Esophagus squamous epithelium (tissue), 5 donors: ENCODE measurements around the gene BNC2. TPM values are rescaled to one million over a fixed set of nuclear protein-coding genes. Genes with fewer than 3 reads are reported as not detected.

Source experiments
- DNase-seq: peaks from one replicate; lab custom pipeline; 2025; lab: John Stamatoyannopoulos, UW
- H3K27ac ChIP-seq, 4 donors: fragments of 200-600 bp; sonication (generic); one replicate each; pipeline ENCODE4 v1.5.1; 2016 to 2019; ENCODE audit warnings: mild to moderate bottlenecking in 1 of 4
- H3K27me3 ChIP-seq, 4 donors: fragments of 200-600 bp; sonication (generic); 1 replicate in 3 of 4; 2 replicates in 1 of 4; pipeline versions ENCODE4 v1.5.1 to v1.6.0; 2017 to 2021; ENCODE audit warnings: antibody characterized with exemption in 1 of 4
- H3K36me3 ChIP-seq, 3 donors: fragments of 200-600 bp; sonication (generic); one replicate each; pipeline ENCODE4 v1.5.1; 2016 to 2019
- H3K4me1 ChIP-seq, 3 donors: fragments of 200-600 bp; sonication (generic); one replicate each; pipeline ENCODE4 v1.5.1; 2017 to 2019
- H3K4me3 ChIP-seq, 4 donors: fragments of 200-600 bp; sonication (generic); 1 replicate in 3 of 4; 2 replicates in 1 of 4; pipeline ENCODE4 v1.5.1; 2016 to 2019; ENCODE audit warnings: mild to moderate bottlenecking in 2 of 4, moderate library complexity in 1 of 4
- H3K9me3 ChIP-seq, 3 donors: fragments of 200-600 bp; sonication (generic); one replicate each; pipeline ENCODE4 v1.5.1; 2016 to 2019
- POLR2A ChIP-seq, 4 donors: fragments of 450-650 bp; IDR thresholded peaks; one replicate each; pipeline ENCODE4 v1.6.1; 2017; ENCODE audit warnings: antibody characterized with exemption in 4 of 4, mild to moderate bottlenecking in 4 of 4, moderate library complexity in 3 of 4
- WGBS, 2 donors: methylation state at CpG; one replicate each; pipeline ENCODE4 v1.1.5; 2018; 5-methylcytosine and 5-hydroxymethylcytosine counted together
- intact Hi-C: fragments of 100-400 bp; cut with DNase I; formaldehyde crosslinking; loops from one replicate; pipeline ENCODE4 v1.15.0; 2022
- total RNA-seq, 4 donors: library from RNA; depleted of rRNA; stranded (reverse); fragments of >200 nt; gene quantifications; one replicate each; pipeline ENCODE4 v1.1.0, GENCODE V29; 2016
- TF ChIP-seq, protein P1 (sequence below), 6 experiments: fragments of 450-650 bp in 4 of 6; fragments of 200-600 bp in 2 of 6; sonication (generic) in 2 of 6; IDR thresholded peaks; one replicate each; pipeline ENCODE4 v1.5.1; 2016 to 2019; ENCODE audit warnings: antibody characterized with exemption in 6 of 6, mild to moderate bottlenecking in 4 of 6, moderate library complexity in 4 of 6
- donor health status: DM: yes; HTN: yes; CAD: no.

Gene BNC2
- total RNA-seq, 4 donors from 2014 or later: 3.6 to 41.8 (median 8.5) TPM

DNA sequence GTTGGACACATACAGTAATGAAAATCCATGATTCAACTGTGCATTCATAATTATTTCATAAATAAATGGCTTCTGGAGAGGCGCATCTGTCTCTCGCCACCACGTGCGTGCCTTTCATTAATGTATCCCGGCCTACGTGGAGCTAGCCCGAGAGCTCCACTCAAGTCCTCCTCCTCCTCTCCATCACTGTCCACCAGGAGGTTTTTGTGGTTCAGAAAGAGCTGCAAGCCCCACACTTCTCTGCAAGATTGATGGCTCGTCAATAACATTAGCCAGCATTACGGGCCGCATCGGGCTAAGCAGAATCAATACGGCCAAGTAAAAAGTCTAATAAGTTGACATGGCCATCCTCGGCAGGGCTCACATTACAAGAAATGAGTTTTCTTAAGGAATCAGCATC, 499.8 kb downstream of the BNC2 start:
- Histone ChIP-seq H3K9me3 (no peaks in the 10 kb centered on the region), H3K4me3 (no peak overlapping the region), H3K36me3 (no peaks in the 10 kb centered on the region), H3K27ac (no peak overlapping the region), H3K4me1 (no peaks in the 10 kb centered on the region), H3K27me3 (peaks cover 0 to 58% (median 0%) of the 10 kb centered on the region in 4 donors)
- 94 to 99% methylated on average over 13 of the region's 13 CpGs for WGBS, 2 donors
- TF ChIP-seq, protein P1, sequence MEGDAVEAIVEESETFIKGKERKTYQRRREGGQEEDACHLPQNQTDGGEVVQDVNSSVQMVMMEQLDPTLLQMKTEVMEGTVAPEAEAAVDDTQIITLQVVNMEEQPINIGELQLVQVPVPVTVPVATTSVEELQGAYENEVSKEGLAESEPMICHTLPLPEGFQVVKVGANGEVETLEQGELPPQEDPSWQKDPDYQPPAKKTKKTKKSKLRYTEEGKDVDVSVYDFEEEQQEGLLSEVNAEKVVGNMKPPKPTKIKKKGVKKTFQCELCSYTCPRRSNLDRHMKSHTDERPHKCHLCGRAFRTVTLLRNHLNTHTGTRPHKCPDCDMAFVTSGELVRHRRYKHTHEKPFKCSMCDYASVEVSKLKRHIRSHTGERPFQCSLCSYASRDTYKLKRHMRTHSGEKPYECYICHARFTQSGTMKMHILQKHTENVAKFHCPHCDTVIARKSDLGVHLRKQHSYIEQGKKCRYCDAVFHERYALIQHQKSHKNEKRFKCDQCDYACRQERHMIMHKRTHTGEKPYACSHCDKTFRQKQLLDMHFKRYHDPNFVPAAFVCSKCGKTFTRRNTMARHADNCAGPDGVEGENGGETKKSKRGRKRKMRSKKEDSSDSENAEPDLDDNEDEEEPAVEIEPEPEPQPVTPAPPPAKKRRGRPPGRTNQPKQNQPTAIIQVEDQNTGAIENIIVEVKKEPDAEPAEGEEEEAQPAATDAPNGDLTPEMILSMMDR (IDR thresholded peaks at IDR 0.05): no peak
- no peak for TF ChIP-seq POLR2A (IDR thresholded peaks at IDR 0.05)
- intact Hi-C loops: no loop called here
- DNase-seq: no peak

DNA sequence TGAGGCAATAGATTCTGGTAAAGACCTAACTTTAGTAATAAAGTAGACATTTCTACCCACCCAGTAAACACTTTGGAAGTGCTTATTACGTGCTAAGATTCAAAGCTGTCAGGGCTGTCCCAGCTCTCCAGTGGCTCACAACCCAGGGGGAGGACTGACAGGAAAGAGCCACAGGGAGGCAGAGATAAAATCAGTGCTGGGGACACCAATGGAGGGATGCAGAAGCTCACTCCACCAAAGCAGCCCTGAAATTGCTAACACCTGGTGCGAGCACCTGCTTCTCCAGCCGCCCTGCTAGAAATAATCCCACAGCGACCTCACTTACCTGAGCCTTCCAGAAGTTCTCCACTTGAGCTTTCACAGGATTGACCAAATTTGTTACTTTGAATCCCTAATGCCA, 501.0 kb downstream of the BNC2 start:
- 82 to 91% methylated on average over 4 of the region's 4 CpGs for WGBS, 2 donors
- H3K9me3 ChIP-seq: no peaks in the 10 kb centered on the region
- no peak overlapping the region for H3K4me3 ChIP-seq
- no peak for DNase-seq
- no peaks in the 10 kb centered on the region for H3K36me3 ChIP-seq
- TF ChIP-seq, protein P1 (IDR thresholded peaks at IDR 0.05): no peak
- TF ChIP-seq POLR2A (IDR thresholded peaks at IDR 0.05): no peak
- peaks cover 0 to 69% (median 0%) of the 10 kb centered on the region in 4 donors for H3K27me3 ChIP-seq
- intact Hi-C loops: no loop called here
- H3K27ac ChIP-seq: no peak overlapping the region
- no peaks in the 10 kb centered on the region for H3K4me1 ChIP-seq

DNA sequence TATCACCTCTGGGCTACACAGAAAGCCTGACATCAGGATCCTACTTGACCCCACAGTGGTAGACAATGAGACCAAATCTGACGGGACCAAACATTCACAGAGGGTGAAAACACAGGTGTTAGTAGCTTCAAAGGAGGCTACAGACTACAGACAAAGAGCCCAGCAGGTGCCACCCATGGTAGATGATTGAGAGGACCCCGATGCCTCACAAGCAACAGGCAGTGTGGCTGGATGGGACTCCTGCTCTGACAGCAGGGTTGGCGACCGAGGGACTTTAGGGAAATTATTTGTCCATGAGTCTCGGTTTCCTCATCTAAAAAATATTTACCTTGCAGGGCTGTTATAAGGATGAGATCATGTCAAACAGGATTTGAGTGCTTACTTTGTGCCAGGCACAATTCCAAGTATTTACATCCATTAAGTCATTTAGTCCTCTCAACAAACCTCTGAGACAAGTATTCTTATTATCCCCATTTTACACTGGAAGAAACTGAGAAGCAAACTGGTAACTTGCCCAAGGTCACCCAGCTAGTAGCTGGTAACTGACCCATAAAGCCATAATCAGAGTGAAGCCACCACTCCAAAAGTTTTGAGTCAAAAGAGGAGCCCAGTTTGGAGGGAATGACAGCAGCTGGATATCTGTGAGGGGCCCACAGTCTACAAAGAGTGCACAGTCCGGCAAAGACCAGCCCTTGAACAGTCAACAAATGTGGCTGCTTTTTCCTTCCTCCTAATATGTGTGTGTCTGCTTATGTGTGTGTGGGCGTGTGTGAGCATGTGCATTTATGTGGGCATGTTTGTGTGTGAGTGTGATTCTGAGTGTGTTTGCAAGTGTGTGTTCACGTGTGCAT, 502.0 kb downstream of the BNC2 start:
- no peaks in the 10 kb centered on the region for H3K9me3 ChIP-seq
- H3K27me3 ChIP-seq: peaks cover 0 to 79% (median 0%) of the 10 kb centered on the region in 4 donors
- intact Hi-C loops: no loop called here
- no peak for DNase-seq
- no peaks in the 10 kb centered on the region for H3K4me1 ChIP-seq
- no peak overlapping the region for H3K4me3 ChIP-seq
- H3K27ac ChIP-seq: no peak overlapping the region
- WGBS, 2 donors: 43 to 50% methylated on average over 8 of the region's 8 CpGs
- H3K36me3 ChIP-seq: no peaks in the 10 kb centered on the region
- TF ChIP-seq, protein P1 (IDR thresholded peaks at IDR 0.05): no peak
- TF ChIP-seq POLR2A (IDR thresholded peaks at IDR 0.05): no peak

DNA sequence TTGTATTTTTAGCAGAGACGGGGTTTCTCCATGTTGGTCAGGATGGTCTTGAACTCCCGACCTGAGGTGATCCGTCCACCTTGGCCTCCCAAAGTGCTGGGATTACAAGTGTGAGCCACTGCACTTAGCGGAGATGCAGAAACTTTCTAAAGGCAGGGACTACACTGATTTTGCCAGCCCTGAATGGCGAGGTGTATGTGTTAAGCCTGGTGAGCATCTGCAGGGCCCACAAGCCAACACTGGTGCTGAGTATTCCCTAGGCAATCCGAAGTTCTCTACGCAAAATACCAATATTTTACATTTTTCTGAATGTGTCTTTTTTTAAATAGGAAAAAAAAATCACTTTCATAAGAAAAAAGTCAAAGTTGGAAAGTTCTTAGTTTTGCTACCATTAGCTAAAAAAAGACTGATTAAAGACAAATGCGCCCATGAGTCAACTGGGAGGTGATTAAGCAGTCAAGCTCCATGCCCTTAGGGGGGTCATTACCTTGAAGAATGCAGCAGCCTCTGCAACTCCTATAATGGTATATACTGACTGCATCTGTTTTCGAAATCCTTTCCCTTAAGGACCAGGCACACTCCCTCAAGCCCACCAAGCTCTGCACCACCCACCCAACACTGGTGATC, 502.8 kb downstream of the BNC2 start:
- intact Hi-C loops: no loop called here

More for the DNA sequence above, 502.8 kb downstream of the BNC2 start:
- Histone ChIP-seq H3K36me3 (no peaks in the 10 kb centered on the region), H3K27me3 (peaks cover 0 to 84% (median 0%) of the 10 kb centered on the region in 4 donors), H3K27ac (no peak overlapping the region), H3K9me3 (no peaks in the 10 kb centered on the region), H3K4me1 (no peaks in the 10 kb centered on the region), H3K4me3 (no peak overlapping the region)
- 64 to 67% methylated on average over 5 to 9 of the region's 9 CpGs for WGBS, 2 donors
- DNase-seq: no peak
- TF ChIP-seq POLR2A (IDR thresholded peaks at IDR 0.05): no peak
- TF ChIP-seq, protein P1 (IDR thresholded peaks at IDR 0.05): no peak
